ENCODE data around the gene UBR4. TPM values are rescaled to one million over a fixed set of nuclear protein-coding genes. Genes with fewer than 3 reads are reported as not detected.

UBR4 gene
- total RNA-seq, 1 donor: 136 TPM

- TF ChIP-seq CTCF (IDR thresholded peaks at IDR 0.05; ENCODE audit: insufficient read depth, low read length): peak; percentile 3
- DNase-seq (ENCODE audit: low read depth): no peak
- no peak overlapping the region for H3K4me3 ChIP-seq (ENCODE audit: low read depth, low read length)
Measured at GRCh38 chr1:19153169-19153568, 56.9 kb downstream of the UBR4 start.

GRCh38 chr1:19151537-19151936 is 58.5 kb downstream of the UBR4 start:
- TF ChIP-seq CTCF (IDR thresholded peaks at IDR 0.05; ENCODE audit: insufficient read depth, low read length): no peak
- DNase-seq (ENCODE audit: low read depth): no peak
- no peak overlapping the region for H3K4me3 ChIP-seq (ENCODE audit: low read depth, low read length)

GRCh38 chr1:19149736-19150135 is 60.3 kb downstream of the UBR4 start:
- H3K4me3 ChIP-seq (ENCODE audit: low read depth, low read length): no peak overlapping the region
- no peak for TF ChIP-seq CTCF (IDR thresholded peaks at IDR 0.05; ENCODE audit: insufficient read depth, low read length)
- no peak for DNase-seq (ENCODE audit: low read depth)

GRCh38 chr1:19140465-19140864 is 69.6 kb downstream of the UBR4 start:
- no peak for TF ChIP-seq CTCF (IDR thresholded peaks at IDR 0.05; ENCODE audit: insufficient read depth, low read length)
- DNase-seq (ENCODE audit: low read depth): no peak
- no peak overlapping the region for H3K4me3 ChIP-seq (ENCODE audit: low read depth, low read length)

GRCh38 chr1:19139711-19140110 is 70.4 kb downstream of the UBR4 start:
- no peak overlapping the region for H3K4me3 ChIP-seq (ENCODE audit: low read depth, low read length)
- DNase-seq (ENCODE audit: low read depth): no peak
- no peak for TF ChIP-seq CTCF (IDR thresholded peaks at IDR 0.05; ENCODE audit: insufficient read depth, low read length)

GRCh38 chr1:19138958-19139581 is 71.0 kb downstream of the UBR4 start:
- H3K4me3 ChIP-seq (ENCODE audit: low read depth, low read length): no peak overlapping the region
- no peak for TF ChIP-seq CTCF (IDR thresholded peaks at IDR 0.05; ENCODE audit: insufficient read depth, low read length)
- DNase-seq (ENCODE audit: low read depth): no peak

GRCh38 chr1:19138331-19138730 is 71.7 kb downstream of the UBR4 start:
- DNase-seq (ENCODE audit: low read depth): no peak
- no peak overlapping the region for H3K4me3 ChIP-seq (ENCODE audit: low read depth, low read length)
- no peak for TF ChIP-seq CTCF (IDR thresholded peaks at IDR 0.05; ENCODE audit: insufficient read depth, low read length)

Measured in fibroblast of the aortic adventitia (primary cell).